ENCODE data around the gene HSPBP1. TPM values are rescaled to one million over a fixed set of nuclear protein-coding genes. Genes with fewer than 3 reads are reported as not detected.

The HSPBP1 gene
- total RNA-seq, 1 donor from 2014 or later = 24.6 TPM

DNA sequence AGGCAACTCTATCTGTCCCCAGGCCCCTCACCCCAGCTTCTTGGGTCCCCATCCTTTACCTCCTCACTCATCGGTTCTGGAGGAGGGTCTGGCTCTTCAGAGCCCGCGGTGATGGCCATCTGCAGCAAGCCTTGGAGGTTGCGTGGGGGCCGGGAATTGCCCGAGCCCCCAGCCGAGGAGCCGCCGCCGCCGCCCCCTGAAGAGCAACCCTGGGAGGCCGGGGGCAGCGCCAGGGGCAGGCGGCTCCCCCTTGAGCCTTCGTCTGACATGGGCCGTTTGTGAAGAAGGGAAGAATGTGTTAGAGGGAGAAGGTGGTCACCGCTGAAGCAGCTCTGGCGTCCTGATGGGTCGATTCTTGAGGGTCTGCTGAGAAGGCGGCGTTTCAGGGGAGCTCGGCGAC, 570 bp downstream of the HSPBP1 start:
- DNase-seq (ENCODE audit: low spot score) = no peak
- intact Hi-C loops (cut with DNase I) = no loop called here

DNA sequence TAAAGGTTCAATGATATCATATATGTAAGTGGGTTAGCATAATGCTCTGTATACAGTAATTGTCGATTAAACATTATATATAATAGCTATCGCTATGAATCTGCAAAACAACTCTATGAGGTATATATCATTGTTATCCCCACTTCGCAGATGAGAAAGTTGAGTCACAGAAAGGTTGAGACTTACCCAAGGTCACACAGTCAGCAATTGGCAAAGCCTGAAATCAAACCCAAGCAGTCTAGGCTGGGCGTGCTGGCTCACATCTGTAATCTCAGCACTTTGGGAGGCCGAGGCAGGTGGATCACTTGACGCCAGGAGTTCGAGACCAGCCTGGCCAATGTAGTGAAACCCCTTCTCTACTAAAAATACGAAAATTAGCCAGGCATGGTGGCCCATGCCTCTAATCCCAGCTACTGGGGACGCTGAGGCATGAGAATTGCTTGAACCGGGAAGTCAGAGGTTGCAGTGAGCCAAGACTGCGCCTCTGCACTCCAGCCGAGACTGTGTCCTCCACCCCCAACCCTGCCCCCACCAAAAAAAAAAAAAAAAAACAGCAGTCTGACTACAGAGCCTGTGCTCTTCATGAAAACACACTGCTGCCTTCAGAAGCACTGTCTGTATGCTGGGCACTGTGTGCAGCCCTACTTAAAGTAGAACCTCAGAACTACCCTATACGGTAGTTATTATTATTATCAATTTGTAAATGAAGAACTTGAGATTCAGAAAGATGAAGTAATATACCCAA, 1.3 kb downstream of the HSPBP1 start:
- no peak for DNase-seq (ENCODE audit: low spot score)
- intact Hi-C loops (cut with DNase I) = no loop called here

- no peak for DNase-seq (ENCODE audit: low spot score)
- intact Hi-C loops (cut with DNase I) = no loop called here
Observed at GRCh38 chr19:55277494-55277893, 2.4 kb downstream of the HSPBP1 start.

GRCh38 chr19:55276720-55277430, 3.0 kb downstream of the HSPBP1 start:
- intact Hi-C loops (cut with DNase I) = no loop called here
- DNase-seq (ENCODE audit: low spot score) = no peak

- intact Hi-C loops (cut with DNase I) = no loop called here
- no peak for DNase-seq (ENCODE audit: low spot score)
Observed at GRCh38 chr19:55275851-55276719, 3.8 kb downstream of the HSPBP1 start.

- intact Hi-C loops (cut with DNase I) = no loop called here
- no peak for DNase-seq (ENCODE audit: low spot score)
Observed at GRCh38 chr19:55273978-55274707, 5.8 kb downstream of the HSPBP1 start.

- intact Hi-C loops (cut with DNase I) = no loop called here
- DNase-seq (ENCODE audit: low spot score) = no peak
Observed at GRCh38 chr19:55272142-55272541, 7.8 kb downstream of the HSPBP1 start.

DNA sequence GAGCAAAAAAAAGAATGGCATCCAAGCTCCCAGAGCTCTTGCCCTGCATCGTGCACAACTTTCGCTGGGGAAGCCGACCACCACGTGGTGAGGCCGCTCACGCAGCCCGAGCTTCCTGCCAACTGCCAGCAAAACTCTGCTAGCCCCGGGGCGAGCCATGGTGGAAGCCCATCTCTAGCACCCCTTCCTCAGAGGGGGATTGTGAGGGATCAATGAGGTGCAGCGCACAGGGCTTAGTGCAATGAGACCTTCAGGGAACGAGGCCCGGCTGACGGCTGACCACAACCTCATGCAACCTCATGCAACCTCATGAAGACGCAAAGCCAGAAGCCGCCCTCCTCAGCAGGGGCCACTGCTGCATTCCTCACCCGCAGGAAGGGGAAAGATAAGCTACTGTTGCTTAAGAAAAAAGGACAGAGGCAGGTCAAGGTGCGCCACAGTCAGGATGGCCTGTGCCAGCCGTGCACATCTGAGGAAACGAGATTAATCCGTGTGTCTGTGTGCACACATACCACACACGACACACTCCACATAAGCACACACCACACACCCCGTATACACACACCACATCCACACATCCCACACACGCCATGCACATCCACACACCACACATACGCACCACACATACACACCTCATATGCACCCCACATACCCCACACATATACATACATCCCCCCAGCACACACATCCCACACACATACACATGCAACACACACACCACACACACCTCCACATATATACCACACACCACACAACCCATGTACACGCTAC, 9.6 kb downstream of the HSPBP1 start:
- DNase-seq (ENCODE audit: low spot score) = no peak
- intact Hi-C loops (cut with DNase I) = no loop called here

DNA sequence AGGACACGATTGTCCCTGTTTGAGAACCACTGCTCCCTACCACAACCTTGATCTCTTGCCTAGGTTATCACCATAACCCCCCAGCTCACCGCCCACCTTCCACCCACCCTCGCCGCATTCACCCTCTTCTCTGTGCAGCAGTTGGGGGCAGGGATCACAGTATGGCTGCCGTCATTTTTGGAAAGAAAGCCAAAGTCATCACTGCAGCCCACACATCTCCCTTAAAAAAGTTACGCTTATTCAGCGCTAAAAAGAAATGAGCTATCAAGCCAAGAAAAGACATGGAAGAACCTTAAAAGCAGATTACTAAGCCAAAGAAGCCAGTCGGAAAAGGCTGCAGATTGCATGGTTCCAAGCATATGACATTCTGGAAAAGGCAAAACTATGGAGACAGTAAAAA, 10.6 kb downstream of the HSPBP1 start:
- no peak for DNase-seq (ENCODE audit: low spot score)
- intact Hi-C loops (cut with DNase I) = no loop called here

DNA sequence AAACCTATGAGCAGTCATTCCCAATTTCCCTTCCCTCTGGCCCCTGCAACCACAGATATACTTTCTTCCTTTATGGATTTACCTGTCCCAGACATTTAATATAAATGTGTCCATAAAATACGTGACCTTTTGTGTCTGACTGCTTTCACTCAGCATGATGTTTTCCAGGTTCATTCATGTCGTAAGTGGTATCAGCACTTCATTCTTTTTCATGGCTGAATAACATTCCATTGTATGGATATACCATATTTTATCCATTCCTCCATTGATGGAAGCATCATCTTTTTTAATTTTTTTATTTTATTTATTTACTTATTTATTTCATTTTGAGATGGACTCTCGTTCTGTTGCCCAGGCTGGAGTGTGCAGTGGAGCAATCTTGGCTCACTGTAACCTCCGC, 13.1 kb downstream of the HSPBP1 start:
- DNase-seq (ENCODE audit: low spot score) = no peak
- intact Hi-C loops (cut with DNase I) = no loop called here

GRCh38 chr19:55266404-55266803, 13.5 kb downstream of the HSPBP1 start:
- DNase-seq (ENCODE audit: low spot score) = no peak
- intact Hi-C loops (cut with DNase I) = no loop called here

- DNase-seq (ENCODE audit: low spot score) = no peak
- intact Hi-C loops (cut with DNase I) = no loop called here
Observed at GRCh38 chr19:55265723-55266386, 14.1 kb downstream of the HSPBP1 start.

DNA sequence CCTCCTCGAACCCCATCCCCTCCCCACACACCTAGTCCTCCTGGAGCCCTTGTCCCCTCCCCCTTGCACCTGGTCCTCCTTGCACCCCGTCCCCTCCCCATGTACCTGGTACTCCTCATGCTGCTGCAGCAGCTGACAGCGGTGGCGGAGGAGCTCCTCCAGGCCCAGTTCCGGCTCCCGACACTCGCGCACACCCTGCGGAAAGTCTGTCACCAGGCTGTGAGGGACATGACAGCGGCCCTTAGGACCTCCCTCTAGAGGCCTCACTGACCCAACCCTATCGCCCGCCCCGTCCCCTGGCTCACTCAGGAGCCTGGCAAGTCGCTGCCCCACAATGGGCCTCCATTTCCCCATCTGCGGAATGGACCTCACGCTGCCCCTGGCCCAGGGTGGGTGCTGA, 14.7 kb downstream of the HSPBP1 start:
- intact Hi-C loops (cut with DNase I) = no loop called here
- no peak for DNase-seq (ENCODE audit: low spot score)

GRCh38 chr19:55264531-55264930, 15.4 kb downstream of the HSPBP1 start:
- no peak for DNase-seq (ENCODE audit: low spot score)
- intact Hi-C loops (cut with DNase I) = no loop called here

GRCh38 chr19:55262359-55262758, 17.6 kb downstream of the HSPBP1 start:
- no peak for DNase-seq (ENCODE audit: low spot score)
- intact Hi-C loops (cut with DNase I) = no loop called here

- no peak for DNase-seq (ENCODE audit: low spot score)
- intact Hi-C loops (cut with DNase I) = no loop called here
Observed at GRCh38 chr19:55261671-55262126, 18.2 kb downstream of the HSPBP1 start.

GRCh38 chr19:55259540-55260210, 20.2 kb downstream of the HSPBP1 start:
- DNase-seq (ENCODE audit: low spot score) = no peak
- intact Hi-C loops (cut with DNase I) = loop anchor here (1.0 to 2.0 kb wide), 2 partner anchors 21 to 43 kb away; partner anchors contain the start of gene HSPBP1

Measured in cardiac septum (tissue), 1 donor.